ENCODE measurements around the gene VEGFB.

VEGFB gene

GRCh38 chr11:64233913-64234586, at the start of gene VEGFB:
TSS of gene VEGFB (plus strand) at chr11:64234584. CDS start at chr11:64234834, 250 bp downstream.
- no peak for FAIRE-seq

GRCh38 chr11:64185175-64185692, 49.1 kb upstream of the VEGFB start:
- no peak for FAIRE-seq

DNA sequence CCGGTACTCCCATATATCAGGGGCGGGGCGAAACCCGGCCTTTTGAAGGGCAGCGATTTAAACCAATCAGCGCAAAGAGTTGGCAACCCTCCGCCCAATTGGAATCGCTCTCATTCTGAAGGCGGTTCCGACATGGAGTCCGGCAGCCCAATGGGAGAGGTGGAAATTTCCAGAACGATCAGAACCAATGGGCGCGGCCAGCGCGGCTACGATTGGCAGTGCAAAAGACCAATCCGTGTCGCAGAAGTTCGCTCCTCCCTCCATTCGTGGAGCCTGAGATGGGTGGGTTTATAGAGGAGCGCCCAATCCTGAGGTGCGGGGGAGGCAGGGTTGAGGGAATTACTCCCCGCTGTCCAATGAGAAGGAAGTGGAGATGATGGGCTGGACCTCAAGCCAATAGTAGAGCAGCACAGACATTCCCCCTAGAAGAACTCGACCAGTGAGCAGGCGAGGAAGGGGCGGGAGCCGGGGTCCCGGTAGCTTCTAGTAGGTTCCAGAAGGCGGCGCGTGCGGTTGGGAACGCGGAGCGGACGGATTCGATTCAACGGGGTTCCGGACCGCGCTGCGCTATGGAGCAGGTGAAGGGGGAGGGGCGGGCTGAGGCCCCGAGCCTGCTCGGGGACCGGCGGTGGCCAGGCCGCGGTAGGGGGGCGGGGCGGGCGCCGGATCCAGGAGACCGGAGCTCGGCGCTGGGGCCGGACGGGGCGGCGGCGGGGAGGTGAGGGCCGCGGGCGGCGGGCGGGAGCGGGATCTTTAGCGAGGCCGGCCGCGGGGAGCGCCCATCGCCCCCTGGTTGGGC, 48.5 kb upstream of the VEGFB start, which contains the start of gene STIP1:
Gene STIP1, plus strand, starts transcription at position 479 of the 799 bp plus-strand sequence. Its CDS starts 91 bp downstream, at position 570.
- FAIRE-seq: peak; percentile 98

GRCh38 chr11:64186492-64187165, 47.8 kb upstream of the VEGFB start:
- no peak for FAIRE-seq

DNA sequence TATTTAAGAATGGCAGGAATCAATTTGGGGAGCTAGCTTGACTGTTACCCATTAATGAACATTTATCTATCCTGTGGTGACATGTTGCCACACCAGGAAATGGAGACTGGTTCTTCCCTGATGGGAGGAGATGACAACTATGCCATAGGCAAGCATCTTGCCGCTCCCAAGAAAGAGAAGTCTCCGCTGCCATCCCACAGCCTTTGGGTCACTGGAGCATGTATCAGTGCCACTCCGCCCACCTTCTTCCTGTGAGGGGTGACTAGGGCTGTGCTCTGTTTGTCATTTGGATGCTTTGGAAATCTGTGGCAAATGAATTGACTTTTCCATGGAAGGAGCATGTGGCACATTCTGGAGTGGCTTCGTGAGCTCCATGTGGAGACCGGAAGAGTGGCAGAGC, 42.0 kb upstream of the VEGFB start:
- no peak for FAIRE-seq

DNA sequence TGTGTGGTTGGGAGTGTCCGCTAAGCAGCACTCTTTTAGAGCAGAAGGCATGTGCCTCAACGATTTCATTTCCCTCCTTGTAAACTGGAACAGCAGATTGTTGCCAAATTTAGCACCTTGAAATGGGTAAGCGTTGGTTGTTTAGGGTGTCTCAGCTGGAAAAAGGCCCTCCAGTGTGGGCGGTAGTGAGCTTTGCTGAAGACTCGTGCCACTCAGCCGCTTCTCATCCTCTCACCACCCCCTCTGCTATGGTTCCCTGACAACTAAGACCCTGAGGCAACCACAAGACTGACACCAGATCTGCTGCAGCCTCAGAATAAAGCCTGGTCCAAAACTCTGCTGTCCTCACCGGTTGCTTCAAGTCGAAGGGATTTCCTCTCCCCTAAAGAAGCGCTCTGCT, 37.8 kb upstream of the VEGFB start:
- FAIRE-seq: no peak

DNA sequence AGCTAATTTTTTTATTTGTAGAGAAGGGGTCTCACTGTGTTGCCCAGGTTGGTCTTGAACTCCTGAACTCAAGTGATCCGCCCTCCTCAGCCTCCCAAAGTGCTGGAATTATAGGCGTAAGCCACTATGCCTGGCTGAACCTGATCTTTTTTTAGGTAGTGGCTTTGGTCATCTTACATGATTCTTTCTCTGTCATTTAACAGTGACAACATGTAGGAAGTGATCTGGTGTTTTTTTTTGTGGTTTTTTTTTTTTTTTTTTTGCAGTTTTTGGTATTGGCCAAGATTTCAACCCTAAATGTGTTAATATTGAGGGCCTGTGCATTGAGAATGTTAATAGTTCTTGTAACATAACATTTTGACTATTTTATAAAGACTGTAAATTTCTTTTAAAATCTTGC, 35.9 kb upstream of the VEGFB start:
- FAIRE-seq: no peak

DNA sequence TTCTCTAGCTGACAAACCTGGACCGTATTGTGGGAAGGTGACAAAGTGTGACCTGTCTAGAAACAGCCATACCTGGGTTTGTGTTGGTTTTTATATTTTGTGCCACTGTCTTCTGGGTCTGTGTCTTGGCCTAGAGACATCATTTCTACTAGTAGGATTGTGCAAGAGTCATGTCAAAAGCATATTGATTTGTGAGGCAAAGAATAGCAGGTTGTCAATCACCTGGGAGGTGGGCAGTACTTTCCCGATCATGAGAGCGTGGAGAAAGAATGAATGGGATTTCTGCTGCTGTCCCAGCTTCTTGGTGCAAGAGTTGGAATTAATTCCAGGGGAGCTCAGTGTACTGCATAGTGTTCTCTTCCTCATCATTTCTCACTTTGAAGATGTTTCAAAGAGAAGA, 32.8 kb upstream of the VEGFB start:
- no peak for FAIRE-seq

DNA sequence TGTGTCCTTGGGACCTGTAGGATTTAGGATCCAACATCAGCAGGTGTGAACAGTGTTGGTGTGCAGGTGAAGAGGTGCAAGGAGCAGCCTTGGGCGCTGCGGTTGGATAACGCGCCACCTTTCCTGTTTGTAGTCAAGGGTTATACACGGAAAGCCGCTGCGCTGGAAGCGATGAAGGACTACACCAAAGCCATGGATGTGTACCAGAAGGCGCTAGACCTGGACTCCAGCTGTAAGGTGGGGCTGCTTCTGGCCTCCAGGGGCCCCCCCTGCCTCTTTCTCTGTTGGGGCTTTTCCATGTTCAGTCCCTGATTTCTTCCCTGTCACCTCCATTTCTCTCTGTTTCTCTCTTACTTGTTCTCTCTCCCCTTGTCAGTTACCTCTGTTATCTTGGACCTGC, 31.4 kb upstream of the VEGFB start:
- FAIRE-seq: no peak

- no peak for FAIRE-seq
Measured at GRCh38 chr11:64203421-64204079, 30.8 kb upstream of the VEGFB start.

DNA sequence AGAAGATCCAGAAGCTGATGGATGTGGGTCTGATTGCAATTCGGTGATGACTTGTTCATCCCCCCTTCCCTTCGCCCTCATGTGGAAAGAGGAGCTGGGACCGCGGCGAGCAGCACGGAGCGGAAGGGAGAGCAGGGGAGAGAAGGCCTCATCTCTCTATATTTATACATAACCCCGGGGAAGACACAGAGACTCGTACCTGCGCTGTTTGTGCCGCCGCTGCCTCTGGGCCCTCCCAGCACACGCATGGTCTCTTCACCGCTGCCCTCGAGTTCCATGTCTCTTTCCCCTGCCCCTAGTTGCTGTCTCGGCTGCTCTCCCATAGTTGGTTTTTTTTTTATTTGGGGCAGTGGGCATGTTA, 30.3 kb upstream of the VEGFB start:
- FAIRE-seq: no peak

GRCh38 chr11:64204464-64204989, 29.9 kb upstream of the VEGFB start:
- FAIRE-seq: peak; percentile 93

- no peak for FAIRE-seq
Measured at GRCh38 chr11:64206457-64207255, 27.7 kb upstream of the VEGFB start, which contains the start of gene FERMT3. TSS of gene FERMT3 (plus strand) at chr11:64206721. CDS start at chr11:64207365, 644 bp downstream.

DNA sequence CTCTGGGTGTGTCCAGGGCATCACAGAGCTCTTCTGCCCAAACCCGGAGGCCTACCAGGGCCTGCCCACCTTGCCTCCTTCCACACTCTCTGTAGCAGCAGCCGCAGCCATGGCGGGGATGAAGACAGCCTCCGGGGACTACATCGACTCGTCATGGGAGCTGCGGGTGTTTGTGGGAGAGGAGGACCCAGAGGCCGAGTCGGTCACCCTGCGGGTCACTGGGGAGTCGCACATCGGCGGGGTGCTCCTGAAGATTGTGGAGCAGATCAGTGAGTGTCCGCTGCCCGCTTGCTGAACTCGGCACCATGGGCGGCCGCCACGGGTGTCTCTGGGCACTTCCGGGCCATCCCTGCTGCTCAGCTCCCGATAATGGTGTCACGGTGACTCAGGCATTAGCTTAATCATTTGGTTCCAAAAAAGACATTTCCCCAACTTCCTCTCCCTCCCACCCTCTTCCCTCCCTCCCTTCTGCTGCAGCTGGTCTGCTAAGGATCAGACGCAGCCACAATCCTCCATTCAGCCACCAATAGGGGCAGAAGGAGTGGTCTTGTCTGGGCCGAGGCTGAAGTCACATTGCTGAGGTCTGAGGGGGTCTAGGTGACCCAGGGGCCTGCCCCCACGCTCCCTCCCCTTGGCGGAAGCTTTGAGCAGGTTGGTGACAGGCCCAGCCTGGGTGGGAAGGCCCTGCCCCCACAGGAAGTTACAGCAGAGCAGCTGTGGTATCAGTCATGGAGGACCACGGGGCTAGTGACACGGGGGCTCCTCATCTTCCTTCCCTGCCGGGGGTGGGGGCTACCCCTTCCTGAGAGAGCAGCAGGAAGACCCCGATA, 26.9 kb upstream of the VEGFB start:
- FAIRE-seq: no peak

DNA sequence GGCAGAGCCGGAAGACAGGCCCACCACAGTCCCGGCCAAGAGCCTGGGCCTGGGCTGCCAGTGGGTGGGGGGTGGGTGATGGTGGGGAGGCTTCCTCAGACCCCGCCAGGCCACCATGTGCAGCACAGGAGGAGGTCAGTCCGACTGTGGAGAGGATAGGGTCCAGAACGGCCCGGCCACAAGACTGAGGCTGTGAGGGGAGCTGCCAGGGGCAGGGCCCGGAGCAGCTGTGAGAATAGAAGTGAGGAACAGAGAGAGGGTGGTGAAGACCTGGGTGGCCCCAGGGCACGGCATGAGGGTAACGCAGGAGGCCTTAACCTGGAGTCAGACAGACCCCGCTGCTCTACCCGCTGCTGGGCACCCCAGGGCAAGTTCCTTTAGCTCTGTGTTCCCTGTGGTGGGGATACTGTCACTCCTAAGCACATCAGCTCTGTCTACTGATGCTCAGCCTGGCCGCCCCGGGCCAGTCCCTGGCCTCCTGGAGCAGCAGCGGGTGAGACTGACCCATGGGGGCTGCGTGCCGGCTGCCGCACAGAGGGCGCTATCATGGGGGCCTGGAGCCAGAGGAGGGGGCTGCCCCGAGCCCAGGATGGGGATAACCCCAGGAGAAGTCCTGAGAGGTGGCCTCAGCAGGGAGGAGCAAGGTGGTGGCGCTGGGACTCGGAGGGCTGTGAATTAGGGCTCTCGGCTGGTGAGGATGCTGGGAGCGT, 26.1 kb upstream of the VEGFB start:
- no peak for FAIRE-seq

DNA sequence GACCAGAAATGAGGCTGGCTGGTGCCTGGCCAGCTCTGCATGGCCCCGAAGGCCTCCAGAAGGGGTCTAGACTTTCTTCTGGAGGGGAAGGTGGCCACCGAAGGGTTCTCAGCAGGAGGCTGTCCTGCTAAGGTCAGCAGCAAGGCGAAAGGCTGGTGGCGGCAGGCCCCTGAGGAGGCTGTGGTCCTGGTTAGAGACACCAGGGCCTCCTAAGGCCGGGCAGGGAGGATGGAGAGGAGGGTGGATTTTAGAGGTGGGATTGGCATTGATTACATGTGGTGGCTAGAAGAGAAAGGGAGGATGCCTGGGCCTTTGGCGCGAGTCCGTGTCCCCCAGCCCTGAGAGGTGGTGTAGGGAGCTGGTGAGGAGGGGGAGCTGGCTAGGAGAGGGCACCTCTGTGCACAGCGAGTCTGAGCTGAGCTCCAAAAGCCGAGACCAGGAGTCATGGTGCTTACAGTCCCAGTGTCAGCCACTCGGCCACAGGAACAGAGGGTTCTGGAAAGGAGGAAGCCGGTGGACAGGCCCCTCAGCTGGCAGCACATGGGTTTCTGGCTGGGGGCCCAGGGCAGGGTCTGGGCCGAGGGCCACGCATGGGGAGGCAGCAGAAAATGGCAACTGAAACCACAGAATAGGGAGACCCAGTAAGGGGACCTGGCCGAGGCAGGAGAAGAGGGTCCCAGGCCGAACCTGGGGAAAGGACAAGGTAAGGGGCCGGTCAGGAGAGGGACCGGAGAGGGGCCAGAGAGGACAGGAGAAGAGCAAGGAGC, 25.4 kb upstream of the VEGFB start:
- no peak for FAIRE-seq

- FAIRE-seq: no peak
Measured at GRCh38 chr11:64209563-64209843, 24.9 kb upstream of the VEGFB start.

- FAIRE-seq: no peak
Measured at GRCh38 chr11:64210301-64211020, 23.9 kb upstream of the VEGFB start.
